NCI-H748 treated with DMSO at 0.1 percent for 48 hours (cell line): ENCODE measurements around the gene OR5M11.
"Not testable (repeated sequence)": the region's sequence is repeated elsewhere in the genome, so short reads cannot be mapped to it uniquely, and the experiment has no call there.

Source experiments
- DNase-seq: peaks from one replicate; lab custom pipeline; 2025; lab: John Stamatoyannopoulos, UW

Gene OR5M11

GRCh38 chr11:56543157-56543556 lies at the start of gene OR5M11:
TSS of gene OR5M11 (minus strand) at chr11:56543257. CDS start at chr11:56543257, 0 bp downstream.
- no peak for DNase-seq

DNA sequence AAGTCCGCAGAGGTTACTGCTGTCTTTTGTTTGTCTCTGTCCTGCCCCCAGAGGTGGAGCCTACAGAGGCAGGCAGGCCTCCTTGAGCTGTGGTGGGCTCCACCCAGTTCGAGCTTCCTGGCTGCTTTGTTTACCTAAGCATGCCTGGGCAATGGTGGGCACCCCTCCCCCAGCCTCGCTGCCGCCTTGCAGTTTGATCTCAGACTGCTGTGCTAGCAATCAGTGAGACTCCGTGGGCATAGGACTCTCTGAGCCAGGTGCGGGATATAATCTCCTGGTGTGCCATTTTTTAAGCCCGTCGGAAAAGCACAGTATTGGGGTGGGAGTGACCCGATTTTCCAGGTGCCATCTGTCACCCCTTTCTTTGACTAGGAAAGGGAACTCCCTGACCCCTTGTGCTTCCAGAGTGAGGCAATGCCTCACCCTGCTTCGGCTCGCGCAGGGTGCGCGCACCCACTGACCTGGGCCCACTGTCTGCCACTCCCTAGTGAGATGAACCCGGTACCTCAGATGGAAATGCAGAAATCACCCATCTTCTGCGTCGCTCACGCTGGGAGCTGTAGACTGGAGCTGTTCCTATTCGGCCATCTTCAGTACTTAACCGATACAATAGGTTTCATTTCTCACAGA lies 49.1 kb upstream of the OR5M11 start:
- not testable (repeated sequence) for DNase-seq

DNA sequence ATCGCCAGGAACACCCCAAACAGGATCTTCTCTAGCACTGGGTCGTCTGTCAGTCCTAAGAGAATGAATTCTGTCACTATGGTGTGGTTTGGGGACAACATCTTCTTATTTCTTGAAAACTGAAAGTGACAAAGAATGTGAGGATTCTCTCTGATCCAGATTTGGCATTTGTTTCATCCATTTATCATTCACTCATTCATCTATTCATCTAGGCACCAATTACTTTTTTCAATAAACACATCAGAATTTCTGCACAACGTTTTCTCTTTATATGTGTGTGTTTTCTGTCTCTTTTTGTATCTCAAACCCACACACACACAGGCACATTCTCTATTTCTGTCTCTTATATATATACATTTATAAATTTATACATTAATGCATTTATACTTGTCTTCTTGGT lies 34.6 kb upstream of the OR5M11 start, which contains the start of gene OR5M10:
TSS of gene OR5M10 (minus strand) at position 101 of the 400 bp plus-strand sequence. CDS start at position 101, 0 bp downstream.
- no peak for DNase-seq

DNA sequence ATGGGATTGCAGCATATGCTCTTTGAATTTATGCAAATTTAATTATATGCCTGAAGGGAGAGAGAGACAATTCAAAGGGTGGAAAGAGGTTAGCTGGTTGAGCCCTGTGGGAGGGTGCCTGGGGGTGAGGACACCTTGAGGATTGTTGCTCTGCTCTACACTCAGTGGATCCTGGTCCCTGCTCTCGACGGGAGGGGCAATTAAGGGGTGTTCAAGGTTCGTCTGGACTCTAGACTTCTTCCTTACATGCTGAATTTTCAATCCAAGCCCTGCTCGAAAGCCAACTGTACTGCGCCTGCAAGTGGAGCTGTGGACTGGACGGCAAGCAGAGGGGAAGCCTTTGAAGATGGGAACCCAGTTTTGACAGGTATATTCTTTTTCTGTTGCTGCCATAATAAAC lies 15.5 kb upstream of the OR5M11 start:
- DNase-seq, result no peak

GRCh38 chr11:56554691-56555090 lies 11.6 kb upstream of the OR5M11 start:
- not testable (repeated sequence) for DNase-seq

GRCh38 chr11:56545531-56545930 lies 2.5 kb upstream of the OR5M11 start:
- no peak for DNase-seq

DNA sequence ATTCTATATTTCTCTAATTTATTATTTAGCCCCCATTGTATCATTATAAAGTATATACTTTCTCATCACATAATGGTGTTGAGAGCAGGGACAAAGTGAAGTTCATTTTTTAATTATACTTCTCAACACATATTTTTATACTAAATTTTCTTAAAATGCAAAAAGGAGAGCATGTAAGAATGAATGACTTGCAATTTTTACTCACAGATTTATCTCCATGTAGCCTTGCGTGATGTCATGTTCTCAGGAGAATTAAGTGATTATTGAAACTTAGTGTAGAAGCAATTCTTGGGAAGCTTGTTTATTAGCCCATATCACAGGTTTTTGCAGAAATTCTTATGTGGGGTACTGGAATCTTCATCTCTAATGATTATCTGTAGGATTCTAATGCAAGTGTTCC lies 682 bp upstream of the OR5M11 start:
- DNase-seq, result no peak

- no peak for DNase-seq
Measured at GRCh38 chr11:56533054-56533740, 9.9 kb downstream of the OR5M11 start.

- no peak for DNase-seq
Measured at GRCh38 chr11:56531856-56532255, 11.2 kb downstream of the OR5M11 start.

DNA sequence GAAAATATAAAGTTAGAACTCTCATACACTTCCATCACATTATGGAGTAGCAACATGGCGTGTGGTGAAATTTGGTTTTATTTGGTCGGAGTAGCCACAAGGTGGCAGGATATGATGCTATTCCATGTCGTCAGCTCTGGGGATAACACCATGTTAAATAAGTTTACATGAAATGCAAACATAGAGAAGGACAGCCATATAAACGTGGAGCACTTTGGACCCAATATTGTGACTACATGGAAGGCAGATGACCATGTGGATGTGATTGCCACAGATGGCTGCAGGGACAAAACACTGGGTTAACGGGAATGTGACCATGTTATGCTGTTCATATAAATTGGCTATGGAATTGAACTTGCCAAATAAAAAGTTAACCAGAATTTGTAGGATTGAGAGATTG lies 21.0 kb downstream of the OR5M11 start:
- peak; percentile 3 for DNase-seq

GRCh38 chr11:56513280-56513679 lies 29.8 kb downstream of the OR5M11 start:
- DNase-seq, result no peak

- no peak for DNase-seq
Measured at GRCh38 chr11:56509439-56509838, 33.6 kb downstream of the OR5M11 start.

DNA sequence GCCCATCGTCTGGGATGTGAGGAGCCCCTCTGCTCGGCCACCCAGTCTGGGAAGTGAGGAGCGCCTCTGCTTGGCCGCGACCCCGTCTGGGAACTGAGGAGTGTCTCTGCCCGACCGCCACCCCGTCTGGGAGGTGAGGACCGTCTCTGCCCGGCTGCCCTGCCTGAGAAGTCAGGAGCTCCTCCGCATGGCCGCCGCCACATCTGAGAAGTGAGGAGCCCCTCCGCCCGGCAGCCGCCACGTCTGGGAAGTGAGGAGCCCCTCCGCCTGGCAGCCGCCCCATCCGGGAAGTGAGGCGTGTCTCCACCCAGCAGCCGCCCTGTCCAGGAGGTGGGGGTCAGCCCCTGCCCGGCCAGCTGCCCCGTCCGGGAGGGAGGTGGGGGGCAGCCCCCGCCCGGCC lies 46.0 kb downstream of the OR5M11 start:
- DNase-seq, result no peak

DNA sequence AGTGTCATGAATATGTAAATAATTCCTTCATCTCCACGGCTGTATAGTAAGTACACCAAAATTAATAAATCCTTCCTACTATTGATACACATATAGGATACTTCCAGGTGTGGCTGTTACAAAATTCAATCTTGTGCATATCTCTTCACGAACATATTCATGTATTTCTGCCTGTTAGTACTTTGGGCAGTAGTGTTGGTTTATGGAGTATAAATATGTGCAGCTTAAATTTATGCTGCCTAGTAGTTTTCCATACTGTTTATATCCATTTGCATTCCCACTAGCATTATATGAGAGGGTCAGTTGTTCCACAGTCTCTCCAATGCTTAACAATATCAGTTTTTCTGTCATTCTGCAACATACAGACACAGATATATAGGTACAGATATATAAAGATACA lies 47.9 kb downstream of the OR5M11 start:
- DNase-seq, result no peak
